NCI-H345 treated with DMSO at 0.1 percent for 48 hours (cell line): ENCODE results near the gene BCL2L2.
"Not testable (repeated sequence)": the region's sequence is repeated elsewhere in the genome, so short reads cannot be mapped to it uniquely, and the experiment has no call there.

Source experiments
- DNase-seq: peaks from one replicate; lab custom pipeline; 2025; ENCODE audit not compliant: unreplicated experiment; lab: John Stamatoyannopoulos, UW

Gene BCL2L2

DNA sequence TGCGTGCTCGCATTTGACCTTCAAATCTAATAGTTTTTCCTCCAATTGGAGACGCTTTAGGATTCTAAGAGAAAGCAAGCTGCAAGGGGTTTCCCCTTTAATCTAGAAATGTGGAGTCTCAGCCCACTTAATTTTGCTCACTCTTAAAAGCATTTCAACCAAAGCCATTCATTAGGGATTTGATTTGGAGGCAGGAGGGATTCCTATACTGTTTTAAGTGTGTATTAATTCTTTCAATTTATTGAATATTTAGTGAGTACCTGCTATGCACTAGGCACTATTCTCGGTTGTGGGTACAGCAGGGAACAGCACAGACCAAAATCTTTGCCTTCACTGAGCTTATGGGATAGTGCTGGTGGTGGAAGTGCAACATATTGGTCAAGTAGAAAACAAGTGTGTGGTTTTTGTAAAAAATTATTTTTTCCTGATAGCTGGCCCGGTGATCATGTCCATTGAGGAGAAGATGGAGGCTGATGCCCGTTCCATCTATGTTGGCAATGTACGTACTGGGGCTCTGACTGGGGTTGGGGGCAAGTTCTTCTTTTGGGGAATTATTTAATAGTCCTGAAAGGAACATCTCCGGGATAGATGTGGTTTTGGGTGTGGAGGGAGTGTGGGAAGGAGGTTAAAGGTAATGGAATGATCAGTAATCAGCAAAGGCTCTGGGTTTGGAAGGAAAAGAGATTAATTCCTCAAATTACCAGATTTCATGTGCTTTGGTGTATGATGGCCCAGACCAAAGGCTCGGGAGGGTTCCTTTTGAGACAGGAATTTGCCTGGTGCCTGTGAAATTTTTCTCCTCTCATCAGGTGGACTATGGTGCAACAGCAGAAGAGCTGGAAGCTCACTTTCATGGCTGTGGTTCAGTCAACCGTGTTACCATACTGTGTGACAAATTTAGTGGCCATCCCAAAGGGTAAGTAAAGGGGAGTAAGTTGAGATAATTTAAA is 16.2 kb downstream of the BCL2L2 start:
- no peak for DNase-seq

DNA sequence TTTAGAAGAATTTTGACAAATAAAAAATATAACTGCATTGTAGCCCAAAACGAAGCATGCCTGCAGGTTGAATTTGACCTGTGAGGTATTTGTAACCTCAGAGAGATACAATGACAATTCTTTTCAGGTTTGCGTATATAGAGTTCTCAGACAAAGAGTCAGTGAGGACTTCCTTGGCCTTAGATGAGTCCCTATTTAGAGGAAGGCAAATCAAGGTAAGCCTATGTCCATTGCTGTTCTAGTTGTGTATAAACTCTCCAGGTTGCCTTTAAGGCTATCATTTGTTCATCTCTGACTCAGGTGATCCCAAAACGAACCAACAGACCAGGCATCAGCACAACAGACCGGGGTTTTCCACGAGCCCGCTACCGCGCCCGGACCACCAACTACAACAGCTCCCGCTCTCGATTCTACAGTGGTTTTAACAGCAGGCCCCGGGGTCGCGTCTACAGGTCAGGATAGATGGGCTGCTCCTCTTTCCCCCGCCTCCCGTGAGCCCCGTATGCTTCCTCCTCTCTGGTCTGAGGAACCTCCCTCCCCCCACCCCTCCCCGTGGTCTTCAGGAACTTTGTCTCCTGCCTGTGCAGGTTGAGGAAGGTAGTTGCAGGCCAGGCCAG is 17.3 kb downstream of the BCL2L2 start:
- DNase-seq, result no peak

DNA sequence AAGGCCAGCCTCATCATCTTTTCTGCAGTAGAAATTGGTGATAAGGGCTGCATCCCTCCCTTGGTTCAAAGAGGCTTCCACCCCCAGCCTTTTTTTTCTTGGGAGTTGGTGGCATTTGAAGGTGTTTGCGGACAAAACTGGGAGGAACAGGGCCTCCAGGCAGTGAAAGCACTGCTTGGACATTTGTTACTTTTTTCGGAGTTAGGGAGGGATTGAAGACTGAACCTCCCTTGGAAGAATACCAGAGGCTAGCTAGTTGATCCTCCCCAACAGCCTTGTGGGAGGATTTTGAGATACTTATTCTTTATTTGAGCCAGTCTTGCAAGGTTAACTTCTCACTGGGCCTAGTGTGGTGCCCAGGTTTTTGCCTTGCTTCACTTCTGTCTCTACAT is 17.8 kb downstream of the BCL2L2 start:
- no peak for DNase-seq

DNA sequence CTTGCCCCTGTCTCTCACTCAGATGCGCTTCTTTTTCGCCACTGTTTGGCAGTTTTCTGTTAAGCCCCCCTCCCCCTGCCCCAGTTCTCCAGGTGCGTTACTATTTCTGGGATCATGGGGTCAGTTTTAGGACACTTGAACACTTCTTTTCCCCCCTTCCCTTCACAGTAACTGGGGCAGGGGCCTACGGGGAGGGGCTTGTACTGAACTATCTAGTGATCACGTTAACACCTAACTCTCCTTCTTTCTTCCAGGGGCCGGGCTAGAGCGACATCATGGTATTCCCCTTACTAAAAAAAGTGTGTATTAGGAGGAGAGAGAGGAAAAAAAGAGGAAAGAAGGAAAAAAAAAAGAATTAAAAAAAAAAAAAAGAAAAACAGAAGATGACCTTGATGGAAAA is 18.4 kb downstream of the BCL2L2 start:
- DNase-seq, result no peak

DNA sequence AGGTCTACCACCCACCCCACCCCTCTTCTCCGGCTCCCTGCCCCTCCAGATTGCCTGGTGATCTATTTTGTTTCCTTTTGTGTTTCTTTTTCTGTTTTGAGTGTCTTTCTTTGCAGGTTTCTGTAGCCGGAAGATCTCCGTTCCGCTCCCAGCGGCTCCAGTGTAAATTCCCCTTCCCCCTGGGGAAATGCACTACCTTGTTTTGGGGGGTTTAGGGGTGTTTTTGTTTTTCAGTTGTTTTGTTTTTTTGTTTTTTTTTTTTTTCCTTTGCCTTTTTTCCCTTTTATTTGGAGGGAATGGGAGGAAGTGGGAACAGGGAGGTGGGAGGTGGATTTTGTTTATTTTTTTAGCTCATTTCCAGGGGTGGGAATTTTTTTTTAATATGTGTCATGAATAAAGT is 19.1 kb downstream of the BCL2L2 start:
- DNase-seq, result not testable (repeated sequence)

DNA sequence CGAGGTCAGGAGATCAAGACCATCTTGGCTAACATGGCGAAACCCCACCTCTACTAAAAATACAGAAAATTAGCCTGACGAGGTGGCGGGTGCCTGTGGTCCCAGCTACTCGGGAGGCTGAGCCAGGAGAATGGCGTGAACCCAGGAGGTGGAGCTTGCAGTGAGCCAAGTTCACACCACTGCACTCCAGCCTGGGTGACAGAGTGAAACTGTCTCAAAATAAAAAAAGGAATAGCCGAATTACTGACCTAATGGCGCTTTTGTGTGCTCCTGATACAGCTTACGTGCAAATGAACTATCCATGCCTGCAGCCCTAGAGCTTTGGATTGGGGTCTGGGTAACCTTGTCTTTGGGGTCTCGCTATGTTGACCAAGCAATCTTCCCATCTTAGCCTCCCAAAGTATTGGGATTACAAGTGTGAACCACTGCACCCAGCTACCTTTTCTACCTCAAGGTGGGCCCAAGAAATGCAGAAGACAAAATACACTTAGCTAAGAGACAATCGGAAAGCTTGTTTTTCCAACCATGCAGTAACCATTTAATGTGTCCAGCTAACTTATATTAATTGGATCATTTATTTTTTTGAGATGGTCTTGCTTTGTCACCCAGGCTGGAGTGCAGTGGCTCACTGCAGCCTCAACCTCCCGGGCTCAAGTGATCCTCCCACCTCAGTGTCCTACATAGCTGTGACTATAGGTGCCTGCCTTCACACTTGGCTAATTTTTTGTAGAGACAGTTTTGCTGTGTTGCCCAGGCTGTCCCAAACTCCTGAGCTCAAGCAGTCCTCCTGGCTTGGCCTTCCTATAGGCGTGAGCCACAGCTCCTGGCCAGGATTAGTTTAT is 20.1 kb downstream of the BCL2L2 start:
- no peak for DNase-seq

DNA sequence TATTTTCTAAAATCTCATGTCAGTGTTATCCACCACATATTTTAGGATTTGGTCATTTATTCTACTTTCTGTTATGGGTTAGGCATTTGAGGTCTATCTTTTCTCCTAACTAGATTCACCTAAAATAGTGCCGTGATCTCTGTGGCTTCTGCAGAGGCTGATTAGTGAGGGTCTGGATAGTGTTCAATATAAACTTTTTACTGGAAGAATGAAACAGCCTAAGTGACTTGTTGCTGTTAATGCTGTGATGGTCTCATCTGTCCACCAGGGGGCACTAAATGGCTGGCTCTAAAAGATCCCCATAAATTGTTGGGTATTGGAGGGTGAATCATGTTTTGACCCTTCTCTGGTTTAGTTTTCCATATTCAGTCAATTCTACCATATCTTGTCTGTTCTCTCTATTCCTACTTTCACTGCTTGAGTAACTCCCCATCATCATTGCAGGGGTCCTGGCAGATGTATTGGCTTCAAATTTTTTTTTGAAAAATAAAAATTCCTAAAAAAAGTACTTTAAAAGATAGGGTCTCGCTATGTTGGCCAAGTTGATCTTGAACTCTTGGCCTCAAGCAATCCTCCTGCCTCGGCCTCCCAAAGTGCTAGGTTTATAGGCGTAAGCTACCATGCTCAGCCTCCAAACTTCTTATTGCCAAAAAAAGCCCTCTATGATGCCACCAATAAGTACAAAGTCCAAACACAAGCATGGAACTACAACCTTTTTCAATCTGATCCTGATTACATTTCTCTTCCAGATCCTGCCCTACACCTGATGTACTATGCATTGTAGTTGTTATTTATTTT is 21.5 kb downstream of the BCL2L2 start:
- DNase-seq, result peak; percentile 53

DNA sequence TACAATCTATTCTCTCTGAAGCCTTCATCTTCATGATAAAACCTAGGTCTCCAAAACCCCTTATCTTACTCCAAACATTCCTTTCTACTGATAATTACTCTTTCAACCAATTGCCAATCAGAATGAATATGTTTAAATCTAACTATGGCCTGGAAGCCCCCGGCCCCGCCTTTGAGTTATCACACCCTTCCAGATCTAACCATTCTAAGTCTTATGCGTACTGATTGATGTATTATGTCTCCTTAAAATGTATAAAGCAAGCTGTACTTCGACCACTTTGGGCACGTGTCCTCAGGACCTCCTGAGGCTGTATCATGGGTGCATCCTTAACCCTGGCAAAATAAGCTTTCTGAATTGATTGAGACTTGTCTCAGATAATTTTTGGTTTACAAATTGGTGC is 29.0 kb downstream of the BCL2L2 start:
- DNase-seq, result no peak

DNA sequence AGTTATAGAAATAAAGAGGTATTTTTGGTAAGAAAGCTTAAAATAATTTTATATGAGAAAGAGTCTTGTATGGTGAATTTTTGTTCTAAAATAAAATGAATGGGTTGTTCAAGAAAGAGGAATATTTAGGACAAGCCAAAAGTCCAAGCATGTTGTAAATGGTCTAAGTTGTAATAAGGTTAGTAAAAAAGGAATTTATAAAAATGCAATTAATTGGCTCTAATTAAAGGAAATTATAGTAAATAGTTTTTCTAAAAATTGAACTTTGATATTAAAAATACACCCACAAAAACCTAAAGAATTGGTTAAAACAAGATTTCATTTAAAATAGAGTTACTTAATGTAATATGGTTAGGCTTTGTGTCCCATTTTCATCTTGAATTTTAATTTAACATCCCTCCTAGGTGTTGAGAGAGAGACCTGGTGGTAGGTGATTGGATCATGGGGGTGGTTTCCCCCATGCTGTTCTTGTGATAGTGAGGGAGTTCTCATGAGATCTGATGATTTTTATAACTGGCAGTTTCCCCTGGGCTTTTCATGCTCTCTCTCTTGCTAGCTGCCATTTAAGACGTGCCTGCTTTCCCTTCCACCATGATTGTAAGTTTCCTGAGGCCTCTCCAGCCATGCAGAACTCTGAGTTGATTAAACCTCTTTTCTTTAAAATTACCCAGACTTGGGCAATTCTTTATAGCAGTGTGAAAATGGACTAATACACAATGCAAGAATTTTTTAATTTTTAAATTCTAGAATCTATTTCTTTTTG is 33.1 kb downstream of the BCL2L2 start:
- DNase-seq, result no peak

DNA sequence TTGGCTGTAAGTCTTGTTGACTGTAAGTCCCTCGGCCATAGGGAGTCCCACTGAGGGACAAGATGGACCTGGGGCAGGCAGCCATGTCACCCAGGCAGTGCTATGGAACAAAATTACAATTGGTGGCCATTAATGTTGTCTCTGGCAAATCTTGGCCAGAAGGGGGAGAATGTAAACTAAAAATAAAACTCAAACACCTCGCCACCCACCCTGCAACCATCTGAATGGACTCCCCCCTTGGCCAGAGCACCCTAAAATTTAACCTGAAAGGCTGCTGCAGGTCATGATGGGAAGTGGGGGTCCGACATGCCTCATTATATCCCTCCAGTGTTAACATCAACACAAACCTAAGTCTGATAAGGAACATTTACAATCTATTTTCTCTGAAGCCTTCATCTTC is 37.8 kb downstream of the BCL2L2 start:
- DNase-seq, result no peak

DNA sequence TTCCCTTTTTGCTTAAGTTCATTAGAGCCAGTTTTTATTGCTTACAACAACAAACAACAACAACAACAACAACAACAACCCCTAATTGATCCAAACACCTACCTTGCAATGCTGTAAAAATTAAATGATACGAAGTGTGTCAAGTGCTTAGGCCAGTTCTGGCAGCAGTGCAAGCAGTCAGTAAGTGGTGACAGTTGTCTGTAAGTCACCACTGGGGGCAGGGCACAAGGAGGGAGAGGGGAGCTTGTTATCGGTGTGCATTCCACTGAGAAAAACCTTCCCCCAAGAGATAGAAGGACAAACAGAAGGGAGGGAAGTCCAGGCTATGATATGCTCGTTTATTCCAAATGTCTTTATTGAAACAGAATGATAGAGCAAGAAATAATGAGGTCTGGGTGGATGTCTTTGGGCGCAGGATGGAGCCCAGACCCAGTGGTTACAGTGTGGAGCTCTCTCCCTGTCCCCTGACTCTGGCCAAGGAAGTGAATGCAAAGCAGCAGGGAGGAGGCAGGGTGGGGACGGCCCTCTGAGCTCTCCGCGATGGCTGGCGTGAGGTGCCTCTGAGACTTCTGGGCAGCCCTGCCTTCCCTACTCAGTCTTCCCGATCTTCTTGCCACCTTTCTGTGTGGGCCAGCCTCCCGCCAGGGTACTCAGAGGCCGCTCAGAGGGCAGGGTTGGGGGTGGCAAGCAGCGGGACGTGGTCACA is 39.5 kb downstream of the BCL2L2 start:
- no peak for DNase-seq

DNA sequence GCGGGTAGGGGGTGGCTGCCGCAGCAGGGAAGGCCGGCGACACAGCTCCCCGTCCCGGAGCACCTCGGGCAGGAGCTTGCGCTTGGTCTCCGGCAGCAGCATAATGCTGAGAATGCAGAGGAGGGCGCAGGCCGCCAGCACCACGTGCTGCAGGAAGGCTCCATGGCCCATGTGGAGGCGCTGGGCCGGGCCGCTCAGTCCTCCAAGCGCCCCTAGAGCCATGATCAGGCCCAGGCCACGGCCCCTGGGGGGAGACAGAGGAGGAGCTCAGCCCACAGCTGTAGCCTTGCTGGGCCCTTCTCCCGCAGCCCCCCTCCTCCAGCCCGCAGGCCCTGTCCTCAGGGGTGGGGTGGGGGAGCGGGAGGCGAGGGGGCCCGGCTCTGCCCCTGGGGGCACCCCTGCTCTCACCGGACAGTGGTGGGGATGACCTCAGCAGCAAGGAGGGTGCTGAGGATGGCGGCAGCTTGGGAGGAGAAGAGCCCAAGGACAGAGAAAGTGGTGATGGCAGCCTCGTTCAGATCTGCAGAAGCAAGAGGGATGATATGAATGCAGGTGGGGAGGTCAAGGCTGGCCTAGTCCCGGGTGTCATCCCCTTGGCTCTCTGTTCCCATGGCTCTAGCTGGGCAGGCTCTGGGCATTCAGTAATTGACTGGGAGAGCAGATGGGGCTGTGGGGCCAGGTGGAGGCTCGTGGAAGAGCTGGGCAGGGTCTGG is 40.2 kb downstream of the BCL2L2 start:
- no peak for DNase-seq

DNA sequence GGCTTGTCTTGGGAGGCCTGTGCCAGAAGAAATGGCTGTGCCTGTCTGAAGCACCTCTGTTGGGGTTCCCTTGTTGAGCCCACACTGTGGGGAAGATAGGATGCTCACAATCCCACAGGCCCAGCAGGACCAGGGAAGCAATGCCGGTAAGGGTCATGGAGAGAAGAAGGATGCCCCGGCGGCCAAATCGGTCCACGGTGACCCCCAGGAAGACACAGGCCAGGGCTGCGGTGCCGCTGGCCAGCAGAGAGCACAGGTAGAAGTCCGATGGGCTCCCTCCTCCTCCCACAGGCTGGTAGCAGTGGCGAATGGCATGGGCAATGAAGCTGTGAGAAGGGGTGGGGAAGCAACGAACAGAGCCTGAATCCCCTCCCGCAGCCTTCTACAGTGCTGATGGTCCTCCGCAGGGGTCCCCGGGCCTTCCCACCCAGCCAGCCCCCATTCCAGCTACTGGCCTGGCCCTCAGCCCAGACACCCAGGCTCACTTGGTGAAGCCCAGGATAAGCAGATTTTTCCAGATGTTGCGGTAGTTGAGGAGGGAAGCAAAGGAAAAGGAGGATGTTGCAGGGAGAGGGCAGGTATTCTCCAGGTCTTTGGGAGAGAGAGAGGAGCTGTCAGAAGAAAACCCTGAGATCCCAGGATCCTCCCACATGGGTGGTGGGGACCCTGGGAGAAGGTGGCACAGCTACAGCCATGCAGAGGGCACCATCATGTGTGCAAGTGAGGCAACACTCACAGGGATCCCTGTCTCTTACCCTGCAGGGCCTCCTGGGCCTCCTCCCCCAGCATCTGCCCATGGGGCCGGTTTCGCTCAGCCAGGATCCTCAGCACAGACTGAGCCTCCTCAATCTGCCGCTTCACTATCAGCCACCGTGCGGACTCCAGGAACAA is 41.0 kb downstream of the BCL2L2 start:
- no peak for DNase-seq

DNA sequence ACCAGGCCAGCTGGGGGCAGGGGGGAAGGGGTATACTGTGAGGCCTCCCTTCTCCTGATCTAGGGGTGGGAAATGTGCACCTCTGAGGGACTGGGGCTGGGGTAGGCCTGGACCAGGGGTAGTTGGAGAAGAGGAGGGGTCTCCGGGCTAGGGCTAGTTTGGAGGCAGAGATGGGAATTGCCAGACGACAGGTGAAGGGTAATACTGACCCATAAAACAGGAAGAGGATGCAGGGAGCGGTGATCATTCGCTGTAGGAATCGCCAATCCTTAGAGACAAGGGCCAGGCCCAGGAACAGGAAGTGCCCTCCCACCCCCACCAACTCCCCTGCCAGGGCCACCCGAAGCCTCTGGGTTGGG is 41.6 kb downstream of the BCL2L2 start:
- DNase-seq, result no peak

DNA sequence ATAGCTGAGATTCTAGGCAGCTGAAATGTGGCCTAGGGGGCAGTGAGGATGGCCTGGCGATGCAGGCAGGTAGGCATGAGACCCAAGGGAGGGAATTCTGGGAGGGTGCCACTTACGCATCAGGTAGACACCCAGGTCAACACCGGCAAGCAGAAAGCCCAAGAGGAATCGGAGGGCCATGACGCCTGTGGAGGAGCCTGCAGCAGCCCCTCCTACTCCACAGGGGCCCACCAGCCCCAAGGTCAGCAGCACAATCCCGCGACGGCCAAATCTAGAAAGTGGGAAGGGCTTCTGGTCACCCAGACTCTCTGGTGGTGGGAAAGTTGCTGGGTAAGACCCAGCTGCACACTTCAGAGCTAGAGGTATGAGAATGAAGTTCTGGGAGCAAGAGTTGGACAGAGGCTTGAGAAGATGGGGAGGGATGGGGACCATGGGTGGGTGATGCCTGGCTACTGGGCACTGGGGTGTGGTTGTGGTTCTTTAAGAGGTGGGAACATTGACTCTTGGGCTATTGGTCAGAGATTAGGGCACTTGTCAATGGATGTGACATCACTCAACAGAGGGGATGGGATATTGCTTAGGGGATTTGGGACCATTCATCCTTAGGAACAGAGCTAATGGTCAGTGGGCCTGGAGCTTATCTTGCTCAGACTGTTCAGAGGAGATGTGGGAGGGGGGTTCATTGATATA is 42.7 kb downstream of the BCL2L2 start:
- no peak for DNase-seq

DNA sequence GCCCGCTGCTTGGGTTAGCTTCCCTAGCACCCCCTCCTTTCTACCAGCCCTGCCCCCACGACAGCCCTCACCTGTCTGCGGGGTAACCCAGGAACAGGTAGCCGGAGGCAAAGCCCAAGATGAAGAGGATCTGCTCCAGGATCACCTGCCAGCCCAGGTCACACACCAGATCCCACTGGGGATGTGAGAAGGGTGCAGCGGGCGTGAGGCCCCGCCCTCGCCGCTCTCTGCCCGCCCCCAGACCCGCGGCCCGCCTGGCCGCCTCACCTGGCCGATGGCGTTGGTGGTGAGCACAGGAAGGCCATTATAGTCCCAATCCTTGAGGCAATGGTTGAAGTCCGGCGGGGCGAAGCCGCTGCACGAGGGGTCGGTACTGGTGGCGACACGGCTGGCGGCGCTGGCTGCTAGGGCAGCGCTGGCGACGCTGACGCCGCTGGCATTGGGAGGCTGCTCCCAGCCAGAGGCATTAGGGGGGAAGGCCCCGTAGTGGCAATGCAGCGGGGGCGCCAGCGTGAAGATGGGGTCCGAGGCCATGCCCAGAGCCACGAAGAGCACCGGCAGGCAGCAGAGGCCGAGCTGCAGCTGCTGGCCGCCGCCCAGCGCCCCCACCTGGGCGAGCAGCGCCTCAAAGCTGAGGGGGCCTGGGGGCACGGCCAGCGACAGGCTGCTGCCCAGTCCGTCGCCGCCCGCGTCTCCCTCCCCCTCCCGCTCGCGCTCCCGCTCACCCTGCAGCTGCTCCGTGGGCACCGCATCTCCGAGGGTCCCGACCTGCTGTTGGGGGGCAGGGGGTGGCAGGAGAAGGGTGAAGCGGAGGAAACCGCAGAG is 45.3 kb downstream of the BCL2L2 start:
- no peak for DNase-seq
